ENCODE measurements around the gene NUCKS1. TPM values are rescaled to one million over a fixed set of nuclear protein-coding genes. Genes with fewer than 3 reads are reported as not detected.

NUCKS1 gene
- total and polyA plus RNA-seq, 2 donors (not counting 1 experiment from before 2014, with no cell fraction given) = 98.1 to 137 TPM

DNA sequence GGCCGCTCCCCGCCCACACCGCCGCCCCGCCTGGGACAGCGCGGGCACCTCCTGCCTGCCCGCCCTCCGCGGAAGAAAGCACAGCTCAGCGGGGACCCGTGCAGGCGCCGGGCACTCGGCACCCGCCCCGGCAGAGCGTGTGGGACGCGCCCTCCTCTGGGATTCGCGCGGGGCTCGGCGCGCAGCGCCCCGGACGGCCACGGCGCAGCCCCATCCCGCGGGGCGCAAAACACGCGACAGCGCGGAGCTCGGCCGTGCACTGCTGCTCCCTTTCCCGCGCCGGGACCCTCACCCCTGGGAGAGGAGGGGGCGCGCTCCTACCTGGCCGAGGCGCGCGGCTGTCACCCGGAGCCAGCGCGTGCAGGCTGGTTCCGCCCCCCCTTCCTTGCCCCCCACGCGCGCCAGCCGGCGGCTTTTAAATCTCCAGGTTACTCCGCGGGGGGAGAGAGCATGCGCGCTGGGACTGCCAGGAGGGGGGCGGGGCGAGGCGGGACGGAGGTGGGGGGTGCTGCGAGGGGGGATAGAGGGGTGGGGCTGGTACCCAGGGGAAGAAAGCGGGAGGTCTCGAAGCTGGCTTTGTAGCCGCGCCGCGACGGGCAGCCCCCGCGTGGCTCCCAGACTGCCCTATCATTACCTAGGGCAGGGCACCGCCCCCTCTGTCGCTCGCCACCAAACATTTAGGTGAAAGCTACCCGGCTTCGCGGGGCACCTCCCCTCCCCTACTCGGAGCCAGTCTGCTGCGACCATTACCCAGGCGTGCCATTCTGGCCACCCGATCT lies 69.7 kb downstream of the NUCKS1 start, which contains the start of gene SLC45A3:
Gene SLC45A3 (minus strand): TSS at position 437 of the 779 bp plus-strand sequence. CDS start 15,853 bp downstream, outside the sequence.
- peaks cover 6% of the 10 kb centered on the region for H3K27me3 ChIP-seq (ENCODE audit: control insufficient read depth, insufficient read depth, low read length)
- peak within 1 kb of the TSS; percentile 71 for H3K27ac ChIP-seq (ENCODE audit: insufficient read depth, low read length)

DNA sequence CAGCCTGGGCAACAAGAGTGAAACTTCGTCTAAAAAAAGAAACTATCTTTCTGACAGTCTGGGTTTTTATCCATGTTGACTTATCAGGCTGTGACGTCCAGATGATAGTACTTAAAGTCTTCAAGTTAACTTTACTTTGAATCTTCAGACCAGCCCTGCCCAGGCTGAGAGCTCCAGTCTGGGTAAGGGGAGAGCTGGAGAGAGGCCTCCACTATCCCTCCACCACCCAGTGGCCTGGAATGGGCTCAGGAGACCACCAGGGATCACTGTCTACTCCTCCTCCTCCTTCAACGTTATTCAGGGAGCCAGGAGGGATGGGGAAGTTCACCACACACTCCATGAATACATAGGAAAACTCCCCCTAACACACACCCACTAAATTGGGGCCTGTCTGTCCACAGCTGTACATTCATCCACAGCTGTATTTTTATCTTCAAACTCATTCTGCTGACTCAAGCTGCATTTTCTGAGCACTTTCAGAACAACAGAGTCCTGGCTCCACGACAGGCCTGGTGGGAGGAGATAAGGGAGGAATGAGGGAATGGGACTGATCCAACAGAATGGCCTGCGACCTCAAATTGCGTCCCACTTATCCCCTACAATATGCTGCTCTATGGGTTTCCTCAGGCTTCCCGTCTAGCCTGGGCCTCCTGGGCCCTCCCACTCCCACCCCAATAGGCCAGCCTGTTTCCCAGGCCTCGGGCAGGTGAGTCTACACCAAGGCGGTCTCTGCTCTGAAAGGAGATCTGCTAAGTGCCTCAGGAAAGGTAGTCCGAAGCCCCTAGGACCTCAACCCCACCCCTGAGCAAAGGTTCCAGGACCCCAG lies 71.5 kb downstream of the NUCKS1 start:
- peak; percentile 58 to 68 for DNase-seq (ENCODE audit: low read depth in 2 of 2)
- H3K9ac ChIP-seq (ENCODE audit: insufficient read depth, low read length) = no peak overlapping the region
- H3K27ac ChIP-seq (ENCODE audit: insufficient read depth, low read length) = no peak overlapping the region
- H3K9me3 ChIP-seq (ENCODE audit: control insufficient read depth, insufficient read depth, low read depth, low read length) = no peaks in the 10 kb centered on the region
- H3K4me3 ChIP-seq (replicated peaks in 1 of 4; ENCODE audit: control extremely low read depth in 1 of 4, insufficient read depth in 1 of 4, low read depth in 3 of 4, low read length in 4 of 4) = peak overlapping the region in 1 of 4 experiments; percentile 65
- no peak overlapping the region for H2AFZ ChIP-seq (ENCODE audit: low read length)
- peak overlapping the region; percentile 82 for H3K4me2 ChIP-seq (ENCODE audit: extremely low read depth, insufficient read depth, low read length)
- no peaks in the 10 kb centered on the region for H3K36me3 ChIP-seq (ENCODE audit: control insufficient read depth, insufficient read depth, low read length)
- no peaks in the 10 kb centered on the region for H3K79me2 ChIP-seq (ENCODE audit: control insufficient read depth, insufficient read depth, low read length)
- peaks cover 6% of the 10 kb centered on the region for H3K27me3 ChIP-seq (ENCODE audit: control insufficient read depth, insufficient read depth, low read length)
- H4K20me1 ChIP-seq (ENCODE audit: control insufficient read depth, extremely low read depth, insufficient read depth, low read length) = no peaks in the 10 kb centered on the region
- peaks cover 7% of the 10 kb centered on the region for H3K4me1 ChIP-seq (ENCODE audit: control insufficient read depth, extremely low read depth, insufficient read depth, low read length)
- no peak for TF ChIP-seq EZH2 (IDR thresholded peaks at IDR 0.05; ENCODE audit: low read length, missing control alignments)
- TF ChIP-seq, protein P1, sequence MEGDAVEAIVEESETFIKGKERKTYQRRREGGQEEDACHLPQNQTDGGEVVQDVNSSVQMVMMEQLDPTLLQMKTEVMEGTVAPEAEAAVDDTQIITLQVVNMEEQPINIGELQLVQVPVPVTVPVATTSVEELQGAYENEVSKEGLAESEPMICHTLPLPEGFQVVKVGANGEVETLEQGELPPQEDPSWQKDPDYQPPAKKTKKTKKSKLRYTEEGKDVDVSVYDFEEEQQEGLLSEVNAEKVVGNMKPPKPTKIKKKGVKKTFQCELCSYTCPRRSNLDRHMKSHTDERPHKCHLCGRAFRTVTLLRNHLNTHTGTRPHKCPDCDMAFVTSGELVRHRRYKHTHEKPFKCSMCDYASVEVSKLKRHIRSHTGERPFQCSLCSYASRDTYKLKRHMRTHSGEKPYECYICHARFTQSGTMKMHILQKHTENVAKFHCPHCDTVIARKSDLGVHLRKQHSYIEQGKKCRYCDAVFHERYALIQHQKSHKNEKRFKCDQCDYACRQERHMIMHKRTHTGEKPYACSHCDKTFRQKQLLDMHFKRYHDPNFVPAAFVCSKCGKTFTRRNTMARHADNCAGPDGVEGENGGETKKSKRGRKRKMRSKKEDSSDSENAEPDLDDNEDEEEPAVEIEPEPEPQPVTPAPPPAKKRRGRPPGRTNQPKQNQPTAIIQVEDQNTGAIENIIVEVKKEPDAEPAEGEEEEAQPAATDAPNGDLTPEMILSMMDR (conservative IDR thresholded peaks at IDR 0.05 in 1 of 2, IDR thresholded peaks at IDR 0.05 in 1 of 2; ENCODE audit: low read depth in 1 of 2, low read length in 2 of 2) = no peak

More for the DNA sequence above, 69.7 kb downstream of the NUCKS1 start, which contains the start of gene SLC45A3:
- no peak for DNase-seq (ENCODE audit: low read depth in 2 of 2)
- H2AFZ ChIP-seq (ENCODE audit: low read length) = peak within 1 kb of the TSS; percentile 83
- H4K20me1 ChIP-seq (ENCODE audit: control insufficient read depth, extremely low read depth, insufficient read depth, low read length) = no peaks in the 10 kb centered on the region
- TF ChIP-seq, protein P1 (conservative IDR thresholded peaks at IDR 0.05 in 1 of 2, IDR thresholded peaks at IDR 0.05 in 1 of 2; ENCODE audit: low read depth in 1 of 2, low read length in 2 of 2) = no peak
- no peak for TF ChIP-seq EZH2 (IDR thresholded peaks at IDR 0.05; ENCODE audit: low read length, missing control alignments)
- H3K79me2 ChIP-seq (ENCODE audit: control insufficient read depth, insufficient read depth, low read length) = no peaks in the 10 kb centered on the region
- H3K9me3 ChIP-seq (ENCODE audit: control insufficient read depth, insufficient read depth, low read depth, low read length) = no peaks in the 10 kb centered on the region
- H3K4me3 ChIP-seq (replicated peaks in 1 of 4; ENCODE audit: control extremely low read depth in 1 of 4, insufficient read depth in 1 of 4, low read depth in 3 of 4, low read length in 4 of 4) = peak within 1 kb of the TSS; percentile 40 to 67 (median 61)
- no peaks in the 10 kb centered on the region for H3K36me3 ChIP-seq (ENCODE audit: control insufficient read depth, insufficient read depth, low read length)
- H3K4me2 ChIP-seq (ENCODE audit: extremely low read depth, insufficient read depth, low read length) = peak within 1 kb of the TSS; percentile 82
- peaks cover 7% of the 10 kb centered on the region for H3K4me1 ChIP-seq (ENCODE audit: control insufficient read depth, extremely low read depth, insufficient read depth, low read length)
- peak within 1 kb of the TSS; percentile 53 for H3K9ac ChIP-seq (ENCODE audit: insufficient read depth, low read length)

DNA sequence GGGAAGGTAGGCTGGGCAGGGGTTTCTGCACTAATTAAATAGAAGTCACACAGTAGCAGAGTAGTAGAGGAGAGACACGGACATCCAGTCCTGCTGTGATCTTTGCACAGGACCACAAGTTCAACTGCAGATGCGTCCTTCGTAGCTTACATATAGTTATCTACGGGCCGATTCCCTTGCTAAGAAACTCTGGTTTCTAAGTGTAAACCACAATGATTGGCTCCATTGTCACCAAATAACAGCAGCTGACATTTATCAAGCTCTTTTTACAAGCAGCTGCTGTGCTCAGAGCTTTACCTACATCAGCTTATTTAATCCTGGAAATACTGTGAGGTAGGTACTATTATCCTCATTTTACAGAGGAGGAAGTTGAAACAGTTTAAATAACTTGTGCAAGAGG lies 72.8 kb downstream of the NUCKS1 start:
- no peaks in the 10 kb centered on the region for H3K36me3 ChIP-seq (ENCODE audit: control insufficient read depth, insufficient read depth, low read length)
- H3K4me3 ChIP-seq (replicated peaks in 1 of 4; ENCODE audit: control extremely low read depth in 1 of 4, insufficient read depth in 1 of 4, low read depth in 3 of 4, low read length in 4 of 4) = no peak overlapping the region
- H3K27me3 ChIP-seq (ENCODE audit: control insufficient read depth, insufficient read depth, low read length) = peaks cover 6% of the 10 kb centered on the region
- peaks cover 7% of the 10 kb centered on the region for H3K4me1 ChIP-seq (ENCODE audit: control insufficient read depth, extremely low read depth, insufficient read depth, low read length)
- DNase-seq (ENCODE audit: low read depth in 2 of 2) = no peak
- no peak overlapping the region for H3K9ac ChIP-seq (ENCODE audit: insufficient read depth, low read length)
- no peak overlapping the region for H2AFZ ChIP-seq (ENCODE audit: low read length)
- no peak overlapping the region for H3K4me2 ChIP-seq (ENCODE audit: extremely low read depth, insufficient read depth, low read length)
- no peaks in the 10 kb centered on the region for H3K9me3 ChIP-seq (ENCODE audit: control insufficient read depth, insufficient read depth, low read depth, low read length)
- H3K79me2 ChIP-seq (ENCODE audit: control insufficient read depth, insufficient read depth, low read length) = no peaks in the 10 kb centered on the region
- H3K27ac ChIP-seq (ENCODE audit: insufficient read depth, low read length) = no peak overlapping the region
- H4K20me1 ChIP-seq (ENCODE audit: control insufficient read depth, extremely low read depth, insufficient read depth, low read length) = no peaks in the 10 kb centered on the region
- TF ChIP-seq, protein P1 (conservative IDR thresholded peaks at IDR 0.05 in 1 of 2, IDR thresholded peaks at IDR 0.05 in 1 of 2; ENCODE audit: low read depth in 1 of 2, low read length in 2 of 2) = no peak
- TF ChIP-seq EZH2 (IDR thresholded peaks at IDR 0.05; ENCODE audit: low read length, missing control alignments) = no peak

All from fibroblast of lung (primary cell).